Islet of Langerhans (tissue), 1 donor: ENCODE results near the gene PITX2.

ENCODE experiments used
- FAIRE-seq: peaks from one replicate; lab custom pipeline; 2011; peaks lifted over from hg19 to GRCh38; lab: Jason Lieb, UNC

The PITX2 gene

DNA sequence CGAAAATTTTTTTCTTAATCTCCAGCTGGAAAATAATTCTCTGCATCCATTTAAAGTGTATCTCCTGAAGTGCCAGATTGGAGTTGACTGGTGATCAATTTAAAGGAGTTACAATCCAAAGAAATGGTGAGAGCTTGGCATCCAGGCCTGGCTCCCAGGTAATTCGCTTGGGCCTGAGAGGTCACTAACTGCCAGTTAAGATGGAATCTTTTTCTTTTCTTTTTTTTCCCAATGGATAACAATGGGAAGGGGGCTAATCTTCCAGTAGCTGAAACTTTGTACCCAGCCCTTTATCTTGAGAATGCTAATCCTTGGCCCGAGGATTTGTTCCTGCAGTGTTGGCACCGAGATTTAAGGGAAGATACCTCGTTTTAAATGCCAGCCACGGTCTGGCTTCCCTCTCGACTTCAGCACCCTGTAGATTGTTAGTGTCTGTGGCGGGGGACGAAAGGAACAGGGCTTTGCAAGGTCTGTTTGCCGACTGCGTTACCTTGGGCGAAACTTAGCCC is 13.3 kb upstream of the PITX2 start:
- no peak for FAIRE-seq

DNA sequence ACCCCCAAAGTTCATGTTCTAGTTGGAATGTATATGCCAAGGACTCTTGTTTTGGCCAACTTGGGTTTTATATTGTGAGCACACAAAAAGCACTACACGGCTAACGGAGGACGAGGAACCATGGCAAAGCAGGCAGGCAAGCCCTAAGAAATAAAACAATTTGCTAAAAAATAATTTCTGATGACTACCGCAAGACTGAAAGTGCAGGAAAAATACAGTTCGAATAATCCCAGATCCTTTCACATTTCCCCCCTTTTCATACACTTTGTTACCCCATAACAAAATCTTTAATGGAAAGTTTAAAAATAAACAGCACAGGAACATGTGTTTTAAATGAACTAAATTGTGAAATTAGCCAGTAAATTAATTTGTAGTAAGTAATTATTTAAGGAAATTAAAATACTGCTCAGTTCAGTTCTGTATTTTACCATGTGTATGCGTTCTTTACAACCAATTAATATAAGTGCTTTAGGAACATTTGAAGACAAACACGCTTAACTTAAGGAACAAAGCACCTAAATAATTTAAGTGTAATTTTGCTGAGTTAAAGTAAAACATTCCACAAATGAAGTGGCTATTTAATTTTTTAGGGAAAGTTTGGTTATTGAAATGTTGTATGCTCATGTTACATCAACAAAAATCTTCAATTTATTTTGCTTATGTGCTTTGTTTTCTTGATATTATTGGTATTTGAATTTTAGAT is 12.4 kb upstream of the PITX2 start:
- peak; percentile 21 for FAIRE-seq

DNA sequence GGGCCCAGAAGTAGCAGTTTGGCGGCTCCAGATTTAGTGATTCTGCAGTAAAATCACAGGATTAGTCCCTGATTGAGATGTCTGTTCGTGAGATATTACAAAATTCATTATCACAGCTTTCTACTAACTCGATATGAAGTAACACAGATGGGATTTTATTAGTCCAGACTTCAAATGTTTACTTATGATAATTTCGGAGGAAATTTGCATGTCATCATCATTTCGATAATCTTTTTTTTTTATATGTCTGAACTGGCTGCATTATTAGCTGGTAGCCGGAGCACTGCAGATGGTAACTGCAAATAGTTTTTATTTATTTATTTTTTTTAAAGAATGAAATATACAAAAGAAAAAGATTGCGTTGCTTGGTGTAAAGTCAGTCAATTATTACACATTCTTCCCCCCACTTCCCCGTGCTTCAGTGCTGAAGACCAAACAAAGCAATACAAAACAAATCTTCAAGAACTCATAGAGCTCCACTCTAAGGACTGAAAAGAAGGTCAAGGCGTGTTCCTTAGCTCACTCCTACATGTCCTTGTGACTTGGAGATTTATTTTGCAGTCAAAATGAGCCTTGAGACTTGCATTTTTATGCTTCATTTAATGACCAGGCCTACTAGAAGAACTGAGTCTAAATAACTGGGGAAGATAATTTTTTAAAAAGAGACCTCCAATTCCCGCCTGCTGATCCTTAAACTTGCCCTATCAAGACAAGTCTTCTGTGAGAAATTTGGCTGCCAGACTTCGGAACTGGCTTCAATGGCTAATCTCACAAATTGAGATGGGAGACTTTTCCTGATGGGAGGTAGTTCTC is 11.7 kb upstream of the PITX2 start:
- FAIRE-seq, result no peak

DNA sequence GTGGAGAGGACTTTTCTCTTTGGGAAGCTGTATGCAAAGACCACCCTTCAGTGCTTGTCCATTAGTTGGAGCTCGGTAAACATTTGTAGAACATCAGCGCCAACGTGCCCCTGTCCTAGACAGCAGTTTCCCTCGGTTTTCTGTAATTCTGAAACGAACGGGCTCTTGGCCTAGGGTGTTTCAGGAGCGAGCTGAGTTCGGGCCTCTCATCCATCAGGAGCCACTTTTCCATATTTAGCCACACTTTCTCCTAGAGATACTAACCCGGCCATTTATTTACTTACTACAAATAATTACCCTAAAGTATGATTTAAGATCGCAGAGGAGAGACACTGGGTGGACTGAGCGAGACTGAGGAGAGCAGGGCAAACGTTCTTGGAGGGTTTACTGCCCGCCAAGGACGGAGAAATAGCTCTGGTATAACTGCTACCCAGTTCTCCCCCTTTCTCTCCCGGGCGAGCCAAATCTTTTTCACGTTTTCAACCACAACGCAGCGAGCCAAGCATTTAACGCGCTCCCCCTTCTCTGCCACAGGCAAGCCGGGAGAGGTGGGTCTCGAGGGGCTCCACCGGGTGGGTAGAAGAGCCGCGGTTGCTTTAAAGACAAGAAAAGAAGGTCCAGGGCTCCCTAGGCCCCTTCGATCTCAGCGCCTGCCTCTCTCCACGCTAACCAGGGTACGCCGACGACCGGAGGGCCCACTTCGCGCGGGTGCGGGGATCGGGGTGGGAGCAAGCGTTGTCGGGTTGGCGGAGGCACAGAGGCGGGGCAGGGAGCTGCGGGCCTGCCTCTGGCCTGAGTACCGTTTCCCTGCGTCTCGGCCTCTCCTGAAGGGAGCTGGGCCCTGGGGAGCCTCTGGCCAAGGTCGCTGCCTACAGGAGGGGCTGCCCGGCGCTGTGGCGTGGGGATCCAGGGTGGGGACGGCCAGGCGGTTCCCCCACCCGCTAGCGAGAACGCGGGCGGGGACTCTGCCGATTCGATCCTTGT is 10.8 kb upstream of the PITX2 start:
- no peak for FAIRE-seq

DNA sequence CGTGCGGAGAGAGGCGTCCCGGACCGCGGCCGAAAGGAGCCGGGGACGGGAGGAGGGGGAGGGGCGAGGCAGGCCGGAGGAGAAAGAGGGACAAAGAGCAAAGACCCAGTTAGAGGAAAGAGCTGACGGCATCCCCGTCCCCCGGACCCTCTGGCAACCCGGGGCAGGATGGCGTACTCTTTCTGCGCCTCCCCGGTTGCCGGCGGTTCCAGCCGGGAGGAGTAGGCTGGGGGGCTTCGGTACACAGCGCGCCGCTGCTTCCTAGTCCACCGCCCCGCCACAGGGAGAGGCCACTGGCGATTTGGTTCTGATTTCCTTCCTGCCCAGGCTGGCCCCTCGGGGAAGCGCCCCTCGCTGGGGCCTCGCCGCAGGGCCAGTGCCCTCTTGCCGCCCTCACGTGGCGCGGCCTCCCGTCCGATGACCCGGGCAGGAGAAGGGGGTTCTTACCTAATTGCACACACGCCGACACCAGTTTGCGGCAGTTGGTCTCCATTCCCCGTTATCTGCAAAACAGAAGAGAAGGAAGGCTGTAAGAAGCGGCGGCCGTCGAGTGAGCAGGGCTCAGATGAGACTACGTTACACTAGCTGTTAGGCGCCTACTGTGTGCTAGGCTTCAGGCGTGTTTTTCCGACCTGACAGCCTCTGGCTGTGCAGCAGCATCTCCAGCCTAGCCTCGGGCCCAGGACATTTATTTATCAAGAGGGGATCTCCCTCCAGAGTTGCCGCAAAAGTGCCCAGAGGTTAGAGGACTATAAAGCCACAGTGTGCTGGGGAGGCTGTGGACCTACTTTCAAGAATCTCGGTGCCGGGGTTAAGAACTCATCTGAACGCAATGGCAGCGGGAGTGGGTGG is 9.9 kb upstream of the PITX2 start:
- no peak for FAIRE-seq

DNA sequence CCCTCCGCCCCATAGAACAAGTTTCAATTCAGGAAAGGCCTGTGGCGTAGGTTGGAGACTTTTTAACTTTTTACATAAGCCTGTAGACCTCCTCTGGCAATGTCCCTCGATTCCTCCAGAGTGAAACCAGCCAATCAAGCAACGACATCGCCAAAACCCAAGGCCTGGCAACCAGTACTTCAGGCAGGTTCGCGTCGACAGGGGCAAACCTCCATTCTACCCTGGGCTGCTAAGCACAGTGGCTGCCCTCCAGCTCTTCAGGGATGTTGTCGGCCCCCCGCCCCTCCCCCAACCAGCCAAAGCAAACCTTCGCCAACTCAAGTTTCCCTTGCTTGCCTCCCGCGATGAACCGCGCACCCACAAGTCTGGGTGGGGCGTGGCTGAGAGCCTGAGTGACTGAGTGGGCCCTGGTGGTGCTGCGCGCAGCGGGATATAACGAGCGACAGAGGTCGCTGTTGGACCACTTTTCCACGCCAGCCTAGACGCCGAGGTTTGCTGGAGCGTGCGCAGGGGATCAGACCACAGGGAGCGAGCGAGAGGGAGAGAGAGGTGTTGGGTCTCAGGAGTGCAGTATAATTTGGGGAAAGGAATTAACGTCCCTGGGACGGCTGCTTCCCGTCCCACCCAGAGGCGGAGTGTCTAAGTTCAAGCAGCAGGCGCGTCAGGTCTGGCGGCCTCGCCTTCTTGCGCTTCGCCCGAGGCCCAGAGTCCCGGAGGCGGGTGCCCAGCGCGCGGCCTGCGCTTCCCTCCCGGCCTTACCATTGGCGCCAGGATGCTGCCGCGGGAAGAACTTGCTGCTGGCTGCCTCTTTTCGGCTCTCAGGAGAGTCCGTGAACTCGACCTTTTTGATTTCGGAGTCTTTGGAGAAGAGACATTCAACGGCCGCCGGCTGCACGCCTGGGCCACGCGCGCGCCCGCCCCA is 9.0 kb upstream of the PITX2 start:
- FAIRE-seq, result no peak

DNA sequence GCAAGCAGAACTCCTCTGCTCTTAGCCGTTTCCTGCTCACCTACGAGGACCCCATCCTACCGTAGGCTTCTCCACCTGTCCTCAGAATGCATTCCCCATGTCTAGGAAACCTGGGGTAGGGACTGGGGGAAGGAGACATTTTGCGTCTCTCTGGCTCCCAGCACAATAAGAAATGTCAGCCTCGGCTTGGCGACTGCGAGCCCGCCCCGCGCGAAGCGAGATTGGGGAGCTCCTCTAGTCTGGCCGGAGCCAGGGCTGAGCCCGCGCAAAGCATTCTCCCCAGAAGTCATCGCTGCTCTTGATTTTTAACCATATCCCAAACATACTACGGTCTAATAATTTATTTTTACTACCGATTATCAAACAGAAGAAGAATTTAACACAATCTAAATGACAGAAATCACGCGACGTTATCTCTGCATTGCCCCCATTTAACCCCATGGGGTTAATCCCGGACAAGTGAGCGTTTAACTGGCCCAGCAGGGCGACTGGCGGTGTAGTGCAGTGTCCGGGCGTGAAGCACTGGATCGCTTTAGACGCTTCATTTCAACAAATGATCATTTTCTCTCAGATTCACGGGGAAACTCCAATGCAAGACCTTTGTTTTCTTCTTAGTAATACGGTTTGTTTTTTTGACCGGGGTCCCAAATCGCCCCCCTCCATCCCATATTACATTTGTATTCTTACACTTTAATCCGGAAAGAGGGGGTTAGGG is 8.0 kb upstream of the PITX2 start:
- no peak for FAIRE-seq

DNA sequence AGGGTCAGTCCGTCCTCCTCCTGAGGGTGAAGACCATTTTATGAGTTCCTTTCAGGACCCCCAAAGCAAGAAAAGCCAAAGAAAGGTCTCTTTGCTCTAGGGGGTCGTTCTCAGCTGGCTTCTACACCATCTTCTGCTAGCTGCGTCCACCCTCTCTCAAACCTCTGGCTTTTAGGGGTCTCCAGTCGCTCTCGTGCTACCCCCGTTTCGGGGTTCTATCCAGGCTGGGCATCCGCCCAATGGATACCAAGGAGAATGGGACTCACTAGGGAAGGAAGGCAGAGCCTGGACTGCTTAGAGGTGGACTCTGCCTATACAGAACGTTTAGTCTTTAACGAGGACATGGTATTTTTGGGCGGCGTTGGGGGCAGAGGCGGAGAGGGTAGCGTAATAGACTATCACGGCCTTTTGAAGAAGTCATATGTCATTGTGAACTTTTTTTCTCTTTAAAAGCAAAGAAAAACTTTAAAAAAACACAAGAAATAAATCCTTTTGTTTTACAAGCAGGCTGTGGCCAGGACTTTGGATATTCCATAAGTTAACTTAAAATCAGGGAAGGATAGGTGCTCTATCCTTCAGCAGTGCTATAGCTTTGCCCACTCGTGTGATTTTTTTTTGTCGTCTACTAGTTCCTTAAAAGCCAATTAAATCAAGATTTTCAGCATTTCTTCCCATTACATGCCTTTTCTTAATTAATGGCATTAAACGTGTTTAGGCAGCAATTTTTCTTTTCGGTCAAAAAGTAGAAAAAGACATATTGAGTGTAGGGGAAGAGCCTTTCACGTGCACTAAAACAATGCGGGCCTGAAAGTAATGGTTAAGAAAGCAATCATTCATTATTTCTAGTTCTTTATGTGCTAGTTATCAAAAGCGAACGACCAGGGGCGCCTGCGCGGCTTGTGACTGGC is 7.2 kb upstream of the PITX2 start:
- FAIRE-seq, result no peak

DNA sequence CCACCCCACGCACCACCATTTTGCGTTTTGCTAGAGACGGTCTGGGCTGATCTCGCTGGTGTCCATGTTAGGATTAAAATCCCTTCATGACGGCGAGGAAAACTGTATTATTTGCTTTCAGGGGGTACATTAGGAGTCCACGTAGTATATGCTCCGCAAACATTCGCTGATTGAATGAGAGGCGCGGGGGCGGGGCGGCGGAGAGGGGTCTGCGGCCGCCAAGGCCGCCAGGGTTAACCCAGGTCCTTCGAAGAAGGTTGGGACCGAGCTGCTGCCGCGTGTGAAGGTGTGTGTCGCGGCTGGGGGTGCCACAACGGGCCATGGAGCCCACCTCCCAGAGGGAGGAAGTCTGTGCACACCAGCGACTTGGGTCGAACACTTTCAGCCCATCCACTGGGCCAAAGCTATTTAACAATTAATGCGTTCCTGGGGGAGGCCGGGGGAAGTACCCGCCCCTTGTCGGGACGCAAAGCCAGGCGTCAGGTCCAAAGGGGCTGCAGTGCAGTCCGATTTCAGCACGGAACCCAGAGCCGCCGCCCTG is 6.4 kb upstream of the PITX2 start:
- no peak for FAIRE-seq

DNA sequence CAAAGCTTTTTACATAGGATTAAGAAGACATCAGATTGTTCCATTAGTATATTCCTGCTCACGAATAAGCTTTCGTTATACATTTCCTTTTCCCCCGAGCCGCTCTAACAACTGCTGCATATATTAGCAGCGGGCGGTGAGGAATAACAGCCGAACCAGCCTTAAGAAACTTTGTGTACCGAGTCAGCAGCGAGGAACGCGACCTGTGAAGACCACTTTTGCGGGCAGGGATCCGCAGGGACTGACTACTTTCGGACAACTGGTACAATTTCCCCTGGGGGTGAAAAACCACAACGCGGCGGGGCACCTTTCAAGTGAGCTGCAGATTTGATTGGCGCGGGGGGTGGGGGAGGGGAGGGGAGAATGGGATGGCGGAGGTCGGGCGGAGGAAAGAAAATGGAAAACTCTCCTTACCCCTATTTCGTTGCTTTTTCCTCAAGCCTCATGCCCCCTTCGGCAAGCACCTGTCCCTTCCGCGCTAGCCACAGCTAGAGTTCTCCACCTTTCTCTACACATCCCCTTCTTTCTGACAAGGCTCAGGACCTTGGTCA is 5.9 kb upstream of the PITX2 start:
- no peak for FAIRE-seq

DNA sequence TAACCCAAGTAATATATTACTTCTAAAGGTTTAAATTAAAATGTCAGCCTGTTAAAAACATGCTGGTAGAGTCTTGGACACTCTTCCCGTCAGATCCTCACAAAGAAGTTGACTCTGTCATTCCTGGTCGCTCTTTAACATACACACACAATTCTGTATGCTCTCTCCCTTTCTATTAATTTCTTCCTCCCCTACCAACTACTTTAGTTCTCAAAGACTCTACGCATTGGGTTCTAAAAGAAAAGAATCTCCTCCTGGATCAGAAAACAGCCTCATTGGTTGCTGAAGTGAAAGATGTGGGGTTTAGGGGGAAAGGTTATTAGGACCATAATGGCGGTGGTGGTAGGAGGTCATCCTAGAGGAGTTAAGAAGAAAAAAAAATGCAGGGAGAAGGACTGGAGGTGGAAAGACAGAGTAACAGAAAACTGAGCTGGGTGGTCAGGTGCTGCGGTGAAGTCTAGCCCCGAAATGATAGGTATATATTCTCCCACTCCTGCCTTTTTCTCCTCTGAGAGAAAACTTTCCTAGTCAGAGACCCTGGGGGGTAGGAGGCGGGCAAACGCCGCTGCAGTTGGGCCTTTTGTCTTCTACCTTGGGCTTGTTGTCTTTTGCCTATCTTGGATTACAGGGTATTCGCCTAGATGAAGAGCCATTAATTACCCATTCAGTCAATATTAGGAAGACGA is 5.2 kb upstream of the PITX2 start:
- no peak for FAIRE-seq

DNA sequence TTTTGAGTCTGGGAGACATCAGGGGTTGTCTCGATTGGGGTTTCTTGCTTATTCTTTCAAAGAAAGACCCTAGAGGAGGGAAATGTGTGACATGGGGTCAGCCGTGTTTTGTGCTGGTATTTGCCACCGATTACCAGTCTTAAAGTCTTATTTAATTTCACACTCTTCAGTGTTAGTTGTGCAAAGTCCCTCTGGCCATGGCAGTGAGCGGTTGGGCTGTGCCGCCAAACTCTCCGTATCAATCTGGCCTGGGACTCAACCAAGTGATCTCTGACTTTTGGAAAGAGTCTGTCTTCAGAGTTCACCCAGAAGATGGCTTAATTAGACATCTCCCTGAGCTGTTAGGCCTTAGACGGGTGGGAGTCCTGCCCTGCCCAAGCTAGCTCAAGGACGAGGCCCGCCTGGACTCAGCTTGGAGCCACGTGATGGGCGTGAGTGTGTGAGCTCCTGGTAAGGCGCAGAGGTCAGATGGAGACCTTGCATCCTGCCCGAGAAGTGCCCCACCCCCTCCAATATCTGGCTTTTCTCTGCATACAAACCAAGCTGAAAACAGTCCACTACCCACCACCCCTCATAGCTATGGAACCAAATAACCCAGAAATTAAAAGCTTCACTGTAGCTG is 3.8 kb upstream of the PITX2 start:
- FAIRE-seq, result no peak

DNA sequence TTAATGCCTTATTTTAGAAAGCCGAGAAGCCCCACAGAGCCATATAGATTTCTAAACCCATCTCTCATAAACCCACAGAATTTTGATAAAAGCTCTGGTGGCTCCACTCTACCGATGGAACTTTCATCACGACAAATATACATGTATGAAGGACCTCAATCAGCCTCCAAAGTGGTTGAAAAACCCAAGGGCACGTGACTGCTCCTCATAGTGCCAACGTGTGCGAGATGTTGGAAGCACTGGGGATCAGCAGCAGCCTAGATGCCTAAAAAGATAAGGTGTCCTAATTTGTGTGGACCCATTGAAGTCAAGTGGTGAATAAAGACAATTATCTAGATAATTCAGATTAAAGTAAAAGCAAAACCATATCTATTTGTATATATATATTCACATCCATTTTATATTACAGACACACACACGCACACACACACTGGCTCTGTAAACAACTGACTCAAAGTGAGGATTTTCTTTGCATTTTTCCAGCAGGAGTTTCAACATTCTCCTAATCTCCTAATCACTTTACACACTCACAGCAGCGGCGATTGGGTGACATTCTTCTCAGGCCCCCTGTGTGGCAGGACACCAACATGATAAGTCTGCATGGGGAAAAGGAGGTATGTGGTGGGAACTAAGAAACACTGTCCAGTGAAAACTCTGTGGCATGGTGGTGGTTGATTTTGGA is 2.8 kb upstream of the PITX2 start:
- FAIRE-seq, result no peak

DNA sequence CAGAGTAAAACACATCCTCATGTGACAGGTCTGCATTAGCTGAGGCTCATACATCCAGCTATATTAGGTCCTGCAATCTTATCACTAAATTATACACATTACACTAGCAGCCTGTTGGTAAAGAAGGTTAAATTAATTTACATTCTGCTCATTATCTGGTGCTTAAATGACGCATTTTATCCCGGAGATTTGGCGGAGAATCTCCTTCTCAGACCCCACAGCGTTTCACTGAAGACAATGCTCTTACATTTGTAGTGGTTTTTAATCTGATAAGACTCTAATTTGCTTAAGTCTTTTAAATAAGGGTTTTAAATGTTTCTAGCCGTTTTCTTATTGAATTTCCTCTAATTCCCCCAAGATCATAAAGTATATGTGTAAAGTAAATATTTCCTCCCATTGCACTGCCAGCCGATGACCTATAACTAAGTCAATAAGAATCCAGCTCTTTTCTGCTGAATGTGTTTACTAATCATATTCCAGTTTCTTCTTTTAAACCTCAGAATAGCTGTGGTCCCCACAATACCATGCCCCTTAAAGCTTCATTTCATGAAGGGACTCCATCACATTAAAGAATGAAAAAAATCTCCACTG is 2.1 kb upstream of the PITX2 start:
- FAIRE-seq, result no peak

DNA sequence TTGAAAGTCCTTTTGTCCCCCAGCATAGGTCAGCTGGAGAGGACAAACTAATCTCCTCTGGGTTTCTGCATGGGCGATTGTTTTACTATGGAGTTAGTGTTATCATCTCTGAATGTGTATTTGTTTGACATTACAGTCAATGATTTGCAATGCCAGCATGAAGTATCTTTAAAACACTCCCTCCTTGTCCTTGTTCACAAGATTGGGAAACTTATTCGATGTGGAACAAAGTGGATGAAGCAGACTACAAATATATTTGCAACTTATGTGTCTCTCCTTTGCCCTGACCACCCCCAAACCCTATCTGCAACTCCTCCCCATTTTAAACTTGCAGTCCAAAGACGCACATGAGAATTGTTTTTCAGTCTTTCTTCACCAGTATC is 1.5 kb upstream of the PITX2 start:
- no peak for FAIRE-seq
